8988T (cell line): ENCODE measurements around the gene ELAVL3.
"Not testable (repeated sequence)": the region's sequence is repeated elsewhere in the genome, so short reads cannot be mapped to it uniquely, and the experiment has no call there.

ENCODE experiments used
- DNase-seq: peaks from one replicate; pipeline ENCODE4 v3.0.0; 2011

The ELAVL3 gene

DNA sequence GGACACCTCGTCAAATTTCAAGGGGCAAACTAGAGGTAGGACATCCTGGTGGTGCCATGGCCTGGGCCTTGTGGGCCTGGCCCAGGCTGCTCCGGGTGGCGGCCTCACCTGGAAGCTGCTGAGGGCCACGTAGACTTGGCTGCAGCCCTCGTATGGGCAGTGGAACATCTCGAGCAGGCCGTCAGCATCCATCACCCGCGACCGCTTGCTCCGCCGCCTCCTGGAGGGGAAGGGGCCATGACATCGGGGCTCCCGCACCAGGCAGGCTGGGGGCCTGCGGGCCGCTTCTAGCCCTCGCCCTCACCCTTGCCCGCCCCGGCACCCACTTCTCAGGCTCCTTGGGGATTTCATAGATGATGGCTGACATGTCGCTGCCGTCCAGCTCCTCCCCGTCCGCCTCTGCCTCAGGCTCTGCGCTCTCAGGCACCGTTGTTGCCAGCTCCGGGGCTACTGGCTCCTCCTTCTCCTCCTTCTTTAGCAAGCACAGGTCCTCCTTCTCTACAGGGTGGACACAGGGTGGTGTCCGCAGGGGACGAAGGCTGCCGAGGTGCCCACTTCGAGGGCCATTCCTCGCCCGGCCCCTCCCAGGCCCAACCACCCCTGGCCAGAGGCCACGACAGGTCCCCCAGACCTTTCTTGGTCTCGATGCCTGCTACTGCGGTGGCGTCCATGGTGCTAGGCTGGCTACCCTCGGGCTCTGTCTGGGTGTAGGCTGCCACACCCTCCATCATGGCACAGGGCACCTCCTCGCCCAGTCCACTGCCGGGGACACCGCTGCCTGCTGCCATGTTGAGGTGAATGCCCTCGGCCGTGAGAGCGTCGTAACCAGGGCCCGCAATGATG, 6.0 kb upstream of the ELAVL3 start:
- no peak for DNase-seq

DNA sequence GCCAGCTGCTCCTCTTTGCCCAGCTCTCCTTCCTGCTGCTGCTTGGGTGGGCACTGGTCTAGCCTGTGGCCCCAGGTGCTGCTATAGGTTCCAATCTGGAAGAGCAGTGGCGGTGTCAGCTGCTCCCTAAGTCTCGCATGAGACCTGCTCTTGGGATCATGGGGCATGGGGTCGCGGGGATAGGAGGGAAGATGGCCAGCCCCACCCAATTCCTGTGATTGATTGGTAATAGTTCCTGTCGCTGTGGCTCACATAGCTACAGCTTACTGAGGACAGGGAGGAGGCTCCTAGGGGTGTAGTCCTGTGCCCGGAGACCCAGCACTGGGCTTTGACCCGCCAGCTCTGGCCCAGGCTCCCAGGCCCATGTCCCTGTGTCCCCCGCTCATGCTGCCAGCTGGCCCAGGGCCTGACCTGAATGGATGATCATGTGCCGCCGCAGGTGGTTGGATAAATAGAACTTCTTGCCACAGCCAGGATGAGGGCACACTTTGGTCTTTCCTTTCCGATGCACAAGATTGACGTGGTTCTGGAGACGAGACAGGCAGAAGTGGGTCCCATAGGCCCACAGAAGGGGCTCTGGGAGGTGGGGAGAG, 4.5 kb upstream of the ELAVL3 start:
- DNase-seq, result peak; percentile 7

GRCh38 chr19:11483366-11484111, 2.7 kb upstream of the ELAVL3 start:
- DNase-seq, result no peak

GRCh38 chr19:11482384-11483050, 1.7 kb upstream of the ELAVL3 start:
- no peak for DNase-seq

- DNase-seq, result no peak
Measured at GRCh38 chr19:11481534-11482383, 913 bp upstream of the ELAVL3 start.

GRCh38 chr19:11479898-11480714, 740 bp downstream of the ELAVL3 start:
- DNase-seq, result no peak

DNA sequence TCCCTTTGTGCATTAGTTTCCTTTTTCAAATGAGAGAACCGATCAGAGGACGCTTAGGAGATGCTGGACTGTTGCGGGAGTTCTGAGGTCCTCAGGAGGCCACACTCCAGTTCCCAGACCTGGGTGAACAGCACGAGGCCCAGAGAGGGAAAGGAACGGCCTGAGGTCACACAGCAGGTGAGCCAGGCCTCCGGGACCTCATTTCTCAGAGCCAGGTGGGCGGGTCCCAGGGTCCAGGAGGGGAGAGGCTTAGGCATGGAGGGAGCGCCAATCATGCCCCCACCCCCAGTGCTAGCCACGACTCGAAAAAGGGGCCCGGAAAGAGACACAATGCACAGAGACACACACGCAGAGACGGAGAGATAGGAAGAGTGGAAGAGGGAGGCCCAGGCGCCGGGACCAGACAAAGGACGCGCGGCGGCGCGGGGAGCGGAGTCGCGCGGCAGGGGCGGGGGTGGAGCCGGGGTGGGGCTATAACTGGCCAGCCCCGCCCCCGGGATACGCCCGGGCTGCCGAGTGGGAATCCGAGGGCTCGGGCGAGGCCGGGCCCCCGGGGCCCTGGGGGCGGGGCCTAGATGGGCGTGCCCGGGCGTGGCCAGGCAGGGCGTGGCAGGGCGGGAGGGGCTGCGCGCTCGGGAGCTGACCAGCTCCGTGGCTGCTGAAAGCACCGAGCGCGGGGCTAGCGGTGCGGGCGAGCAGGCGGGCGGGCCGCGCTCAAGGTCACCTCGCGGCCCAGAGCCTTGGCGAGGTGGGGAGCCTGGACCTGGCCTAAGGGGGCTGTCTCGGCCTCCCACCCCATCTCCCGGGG, 1.6 kb downstream of the ELAVL3 start:
- no peak for DNase-seq

DNA sequence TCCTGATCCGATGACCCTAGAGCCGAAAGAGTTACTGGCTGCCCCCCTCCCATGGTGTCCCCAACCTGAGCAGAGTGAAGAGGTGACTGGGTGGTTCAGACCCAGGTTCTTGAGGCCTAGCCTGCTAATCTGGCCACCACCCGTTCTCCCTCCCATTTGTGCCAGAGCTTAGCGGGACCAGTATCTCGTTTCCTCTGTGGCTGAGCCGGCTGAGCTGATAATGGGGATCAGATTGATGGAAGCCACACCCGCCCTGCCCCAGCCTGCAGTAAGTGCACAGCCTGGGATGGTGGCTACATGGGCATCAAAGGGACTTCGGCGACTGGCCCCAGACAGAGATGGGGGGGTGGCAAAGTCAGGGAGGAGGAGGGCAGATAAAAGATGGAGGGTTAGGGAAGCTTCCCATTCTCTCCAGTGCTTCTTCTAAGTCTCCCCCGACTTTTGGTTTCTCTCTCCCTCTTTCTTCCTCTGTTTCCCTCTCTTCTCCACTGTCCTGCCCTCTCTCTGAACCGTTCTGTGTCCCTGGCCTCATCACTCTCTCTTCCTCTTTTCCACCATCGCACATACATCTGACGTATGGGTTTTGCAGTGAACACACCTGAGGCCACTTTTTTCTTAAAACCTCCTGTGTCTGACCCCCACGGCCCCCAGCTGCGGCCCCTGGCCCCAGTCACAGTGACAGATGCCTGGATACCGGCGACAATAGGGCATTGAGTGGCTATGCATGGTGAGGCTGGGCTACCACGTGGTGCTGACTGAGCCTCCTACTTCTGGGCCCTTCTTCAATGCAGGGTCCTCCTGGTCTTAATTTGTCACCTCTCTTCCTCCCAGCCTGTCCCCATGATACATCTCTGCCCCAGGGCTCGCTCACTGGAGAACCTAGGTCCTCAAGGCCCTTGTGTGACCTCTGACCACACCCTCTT, 2.4 kb downstream of the ELAVL3 start:
- no peak for DNase-seq

DNA sequence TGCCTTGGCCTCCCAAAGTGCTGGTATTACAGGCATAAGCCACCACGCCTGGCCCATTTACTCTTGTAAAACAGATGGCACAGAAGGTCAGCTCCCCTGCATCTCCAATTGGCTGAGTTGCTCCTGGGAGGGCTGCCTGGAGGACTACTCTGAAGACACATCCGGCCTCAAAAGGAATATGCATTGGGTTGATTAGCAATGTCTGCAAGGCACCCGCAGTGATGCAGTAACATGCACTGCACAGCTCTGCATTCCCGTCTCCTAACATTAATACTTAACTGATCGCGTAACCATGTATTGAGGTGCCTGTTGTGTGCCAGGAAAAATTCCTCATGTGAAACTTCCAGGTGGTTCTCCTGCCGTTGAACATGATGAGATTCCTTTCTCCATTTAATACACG, 5.0 kb downstream of the ELAVL3 start:
- no peak for DNase-seq

- DNase-seq, result not testable (repeated sequence)
Measured at GRCh38 chr19:11475343-11475742, 5.5 kb downstream of the ELAVL3 start.

DNA sequence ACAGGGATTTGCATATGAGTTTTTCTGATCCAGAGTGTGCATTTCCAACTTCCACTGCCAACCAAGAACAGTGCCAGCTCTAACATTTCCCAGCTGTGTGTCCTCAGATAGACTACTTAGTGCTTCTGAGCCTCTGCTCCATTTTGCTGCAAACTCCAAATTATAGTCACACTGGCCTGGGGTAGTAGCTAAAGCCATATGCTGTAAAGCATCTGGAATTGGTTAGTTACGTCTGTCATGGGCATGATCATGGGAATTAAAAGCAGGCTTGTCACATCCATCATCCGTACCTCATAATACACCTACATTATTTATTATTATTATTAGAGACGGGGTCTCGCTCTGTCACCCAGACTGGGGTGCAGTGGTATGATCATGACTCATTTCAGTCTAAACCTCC, 7.1 kb downstream of the ELAVL3 start:
- DNase-seq, result no peak

GRCh38 chr19:11468266-11468845, 12.5 kb downstream of the ELAVL3 start:
- DNase-seq, result not testable (repeated sequence)

GRCh38 chr19:11465600-11465999, 15.2 kb downstream of the ELAVL3 start:
- no peak for DNase-seq

GRCh38 chr19:11464333-11465265, 16.2 kb downstream of the ELAVL3 start:
- no peak for DNase-seq

DNA sequence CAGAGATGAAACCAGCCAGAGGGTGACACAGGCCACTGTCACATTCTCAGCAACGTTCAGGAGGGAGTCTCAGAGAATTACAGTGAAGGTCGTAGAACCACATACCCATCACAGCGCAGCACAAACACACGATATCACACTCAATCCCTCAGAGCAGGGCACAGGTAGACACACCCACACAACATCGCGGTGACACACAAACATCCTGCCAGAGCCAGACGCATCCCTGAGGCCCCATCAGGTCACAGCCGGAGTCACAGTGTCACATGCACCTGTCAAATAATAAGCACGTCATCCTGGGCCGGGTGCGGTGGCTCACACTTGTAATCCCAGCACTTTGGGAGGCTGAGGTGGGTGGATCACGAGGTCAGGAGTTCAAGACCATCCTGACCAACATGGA, 17.5 kb downstream of the ELAVL3 start:
- no peak for DNase-seq

DNA sequence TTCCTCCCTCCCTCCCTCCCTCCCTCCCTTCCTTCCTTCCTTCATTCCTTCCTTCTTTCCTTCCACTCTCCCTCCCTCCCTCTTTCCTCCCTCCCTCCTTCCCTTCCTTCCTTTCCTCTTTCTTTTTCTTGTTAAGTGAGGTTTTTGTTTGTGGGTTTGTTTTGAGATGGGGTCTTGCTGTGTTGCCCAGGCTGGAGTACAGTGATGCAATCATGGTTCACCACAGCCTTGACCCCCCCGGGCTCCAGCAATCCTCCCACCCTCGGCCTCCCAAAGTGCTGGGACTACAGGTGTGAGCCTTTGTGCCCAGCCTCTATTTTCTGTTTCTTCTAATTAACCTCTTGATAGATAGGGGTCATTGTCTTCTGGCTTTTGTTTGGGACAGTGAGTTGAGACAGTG, 19.4 kb downstream of the ELAVL3 start:
- DNase-seq, result no peak

- no peak for DNase-seq
Measured at GRCh38 chr19:11460207-11460606, 20.6 kb downstream of the ELAVL3 start.

GRCh38 chr19:11458912-11459311, 21.9 kb downstream of the ELAVL3 start:
- not testable (repeated sequence) for DNase-seq
